GM19099 (cell line): ENCODE results near the gene DKK3.

Experiments
- POLR2A ChIP-seq: IDR thresholded peaks from 3 replicates; pipeline ENCODE4 v1.6.1; 2011; ENCODE audit warnings: low read depth; ENCODE audit not compliant: insufficient read length; ENCODE audit errors: extremely low read depth

DKK3 gene

DNA sequence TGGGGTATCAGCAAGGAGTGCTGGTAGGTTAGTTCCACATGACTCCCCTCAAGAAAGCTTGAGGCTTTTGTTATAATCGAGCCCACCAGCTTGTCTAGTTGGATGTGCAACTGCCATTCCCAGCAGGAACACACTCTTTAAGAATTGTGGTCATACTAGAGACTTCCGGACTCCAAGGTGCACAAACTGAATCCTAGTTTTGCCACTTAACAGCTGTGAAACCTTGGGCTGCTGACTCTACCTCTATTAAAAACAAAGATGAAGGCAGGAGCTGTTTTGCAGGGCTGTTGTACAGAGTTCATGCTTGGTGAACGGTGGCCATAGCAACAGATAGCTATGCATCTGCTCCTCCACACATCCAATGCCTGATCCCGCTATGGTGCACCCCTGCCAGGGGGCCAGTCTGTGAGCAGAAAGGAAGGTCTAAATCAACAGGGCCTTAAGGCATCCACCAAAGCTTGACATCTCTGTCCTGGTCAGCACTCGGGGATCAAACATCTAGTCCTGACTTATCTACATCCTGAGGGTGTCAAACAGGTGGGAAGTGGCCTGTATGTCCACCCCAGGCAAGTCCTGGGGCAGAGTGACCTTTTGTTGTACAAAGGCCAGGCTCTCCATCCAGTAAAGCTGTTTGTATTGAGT is 36.4 kb downstream of the DKK3 start:
- no peak for TF ChIP-seq POLR2A

- no peak for TF ChIP-seq POLR2A
Observed at GRCh38 chr11:11970556-11970955, 37.9 kb downstream of the DKK3 start.

DNA sequence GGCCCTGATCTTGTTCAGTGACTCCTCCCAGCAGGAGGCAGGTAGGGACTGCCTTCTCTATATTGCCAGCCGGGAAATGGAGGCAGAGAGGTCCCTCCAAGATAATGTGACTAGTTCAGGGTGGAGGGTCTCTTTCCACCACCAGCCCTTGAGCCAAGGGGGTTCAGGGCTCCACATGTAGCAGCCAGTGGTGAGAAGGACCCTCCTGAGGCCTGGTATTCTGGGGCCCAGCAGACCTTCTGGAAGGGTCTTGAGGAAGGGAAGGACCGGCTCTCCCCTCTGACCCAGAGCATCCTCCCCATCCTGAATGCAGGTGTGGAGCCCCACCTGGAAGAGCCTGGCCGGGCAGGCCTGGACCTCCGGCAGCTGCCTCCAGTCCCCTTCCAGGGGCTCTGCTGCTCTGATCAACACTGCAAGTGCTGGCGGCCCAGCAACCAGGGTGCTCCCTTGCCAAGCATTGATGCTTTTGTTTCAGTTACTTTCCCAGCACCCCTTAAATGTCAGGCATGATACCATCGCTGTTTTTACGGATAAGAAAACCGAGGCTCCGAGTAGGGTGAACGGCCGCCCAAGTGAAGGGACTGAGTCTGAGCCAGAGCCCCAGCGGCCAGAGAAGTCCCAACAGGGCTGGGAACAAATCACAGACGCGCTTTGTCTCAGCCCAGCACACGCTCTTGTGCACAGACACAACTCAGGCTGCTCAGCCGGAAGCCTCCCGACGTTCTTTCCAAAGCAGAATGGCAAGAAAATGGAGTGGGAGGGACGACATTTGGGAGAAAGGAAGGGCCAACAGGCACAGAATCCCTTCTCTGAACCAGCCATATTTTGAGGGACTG is 38.8 kb downstream of the DKK3 start:
- no peak for TF ChIP-seq POLR2A

- TF ChIP-seq POLR2A: no peak
Observed at GRCh38 chr11:11968511-11969280, 39.7 kb downstream of the DKK3 start.

- TF ChIP-seq POLR2A: no peak
Observed at GRCh38 chr11:11967669-11968510, 40.5 kb downstream of the DKK3 start.

DNA sequence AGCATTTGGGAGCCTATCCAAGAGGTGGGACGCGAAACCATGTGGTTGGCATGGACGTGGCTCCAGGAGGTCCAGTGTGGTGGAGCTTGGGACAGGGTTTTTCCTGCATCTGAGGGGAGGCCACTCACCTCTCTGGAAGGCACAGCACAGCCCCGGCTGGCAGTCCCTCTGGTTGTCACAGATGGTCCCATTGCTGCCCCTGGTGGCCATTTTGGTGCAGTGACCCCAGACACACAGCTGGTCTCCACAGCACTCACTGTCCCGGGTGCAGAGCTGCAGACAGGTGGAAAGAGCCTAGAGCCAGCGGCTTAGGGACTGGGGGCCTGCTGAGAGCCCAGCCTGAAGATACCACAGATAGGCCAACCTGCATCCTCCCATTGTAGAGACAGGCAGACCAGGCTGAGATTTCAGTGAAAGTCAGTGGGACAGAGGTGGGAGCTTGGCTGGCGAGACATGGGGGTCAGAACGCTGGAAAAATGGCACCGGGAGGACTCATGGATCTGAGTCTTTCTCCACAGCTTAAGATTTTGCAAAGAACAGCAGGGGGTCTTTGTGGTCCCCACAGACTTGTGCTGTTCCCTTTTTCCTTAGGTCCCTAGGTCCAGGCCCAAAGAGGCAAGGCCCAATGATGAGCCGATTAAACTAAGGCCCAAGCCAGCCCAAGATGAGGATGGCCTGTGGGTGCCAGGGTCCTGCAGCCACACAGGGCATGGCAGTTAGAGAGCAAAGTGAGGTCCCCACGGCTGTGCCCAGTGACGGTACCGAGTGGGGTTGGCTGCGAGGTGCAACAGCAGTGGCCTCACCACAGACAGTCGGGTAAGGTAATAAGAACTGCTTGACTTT is 41.4 kb downstream of the DKK3 start:
- no peak for TF ChIP-seq POLR2A

DNA sequence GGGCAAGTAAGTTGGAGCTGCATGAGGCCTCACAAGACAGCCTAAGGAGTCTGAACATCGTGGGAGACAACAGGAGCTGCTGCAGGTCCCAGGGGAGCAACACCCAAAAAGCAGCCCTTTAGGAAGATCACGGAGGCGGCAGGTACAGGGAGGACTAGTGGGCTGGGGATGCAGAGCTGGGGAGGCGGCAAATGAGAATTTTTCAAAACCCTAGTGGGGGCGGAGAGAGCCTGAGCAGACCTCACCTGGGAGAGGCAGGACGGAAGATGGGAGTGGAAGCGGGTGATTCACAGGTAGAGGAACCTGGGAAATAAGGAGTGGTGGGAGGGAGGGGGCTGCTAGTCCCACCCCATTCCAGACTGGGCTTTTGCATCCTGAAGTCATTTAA is 42.1 kb downstream of the DKK3 start:
- no peak for TF ChIP-seq POLR2A

- TF ChIP-seq POLR2A: no peak
Observed at GRCh38 chr11:11965656-11966353, 42.6 kb downstream of the DKK3 start.

DNA sequence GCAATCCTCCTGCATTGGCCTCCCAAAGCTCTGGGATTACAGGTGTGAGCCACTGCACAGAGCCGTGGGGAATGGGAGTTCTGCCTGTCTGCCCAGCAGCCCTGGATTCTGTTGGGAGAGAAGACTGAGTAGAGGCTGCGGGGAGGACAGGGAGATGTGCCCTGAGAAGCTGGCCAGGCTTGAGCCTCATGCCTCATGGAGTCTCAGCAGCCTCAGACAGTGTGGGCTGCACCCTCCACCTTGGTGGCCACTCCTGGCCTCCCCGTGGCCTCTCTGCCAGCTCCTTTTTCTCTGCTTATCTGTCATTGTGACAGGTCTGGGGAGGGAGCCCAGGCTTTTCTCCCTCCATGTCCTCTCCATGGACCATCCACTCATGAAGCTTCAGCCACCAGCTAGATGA is 43.2 kb downstream of the DKK3 start:
- no peak for TF ChIP-seq POLR2A

DNA sequence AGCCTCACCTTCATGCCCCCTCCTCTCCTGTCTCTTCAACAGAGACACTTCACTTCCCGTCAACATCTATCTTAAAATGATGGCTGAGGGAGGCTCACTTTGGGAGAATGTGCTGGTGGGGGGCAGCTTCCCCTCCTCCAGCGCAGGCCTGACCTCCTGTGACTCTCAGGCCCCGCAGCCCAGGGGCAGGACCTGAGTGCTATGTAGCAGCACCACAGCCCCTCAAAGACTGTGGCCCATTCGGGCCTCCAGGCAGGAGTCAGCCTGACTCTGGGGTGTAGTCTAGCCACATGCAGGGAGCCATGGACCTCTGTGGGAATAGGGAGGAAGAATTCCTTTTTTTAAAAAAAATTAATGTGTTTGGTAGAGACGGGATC is 43.7 kb downstream of the DKK3 start:
- TF ChIP-seq POLR2A: no peak

- TF ChIP-seq POLR2A: no peak
Observed at GRCh38 chr11:11963842-11964773, 44.3 kb downstream of the DKK3 start.

GRCh38 chr11:11963067-11963466 is 45.4 kb downstream of the DKK3 start:
- TF ChIP-seq POLR2A: no peak
